Jurkat, Clone E6-1 (cell line): ENCODE results near the gene EIF1AY. TPM values are rescaled to one million over a fixed set of nuclear protein-coding genes. Genes with fewer than 3 reads are reported as not detected.
"Not testable (repeated sequence)": the region's sequence is repeated elsewhere in the genome, so short reads cannot be mapped to it uniquely, and the experiment has no call there.

Source experiments
- DNase-seq: peaks from one replicate; pipeline ENCODE4 v3.0.0-alpha.2; 2011; ENCODE audit warnings: low read depth, low spot score
- H3K4me3 ChIP-seq: 2 replicates; pipeline ENCODE4 v1.5.1; 2011; ENCODE audit warnings: mild to moderate bottlenecking, low read length, control low read depth, moderate library complexity
- polyA plus RNA-seq: library from polyadenylated mRNA; unstranded; fragments of >200 nt; gene quantifications from one replicate; pipeline ENCODE4 v1.2.1, GENCODE V29; 2012; ENCODE audit warnings: missing spikeins; ENCODE audit not compliant: insufficient read length, insufficient read depth

Gene EIF1AY, protein sequence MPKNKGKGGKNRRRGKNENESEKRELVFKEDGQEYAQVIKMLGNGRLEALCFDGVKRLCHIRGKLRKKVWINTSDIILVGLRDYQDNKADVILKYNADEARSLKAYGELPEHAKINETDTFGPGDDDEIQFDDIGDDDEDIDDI
- not detected for polyA plus RNA-seq

GRCh38 chrY:20575531-20576121 is at the start of gene EIF1AY:
TSS of gene EIF1AY (plus strand) at chrY:20575776. CDS start at chrY:20575872, 96 bp downstream.
- H3K4me3 ChIP-seq: peak within 1 kb of the TSS; percentile 63
- peak; percentile 92 for DNase-seq

GRCh38 chrY:20528435-20528834 is 47.1 kb upstream of the EIF1AY start:
- H3K4me3 ChIP-seq: no peak overlapping the region
- DNase-seq: no peak

DNA sequence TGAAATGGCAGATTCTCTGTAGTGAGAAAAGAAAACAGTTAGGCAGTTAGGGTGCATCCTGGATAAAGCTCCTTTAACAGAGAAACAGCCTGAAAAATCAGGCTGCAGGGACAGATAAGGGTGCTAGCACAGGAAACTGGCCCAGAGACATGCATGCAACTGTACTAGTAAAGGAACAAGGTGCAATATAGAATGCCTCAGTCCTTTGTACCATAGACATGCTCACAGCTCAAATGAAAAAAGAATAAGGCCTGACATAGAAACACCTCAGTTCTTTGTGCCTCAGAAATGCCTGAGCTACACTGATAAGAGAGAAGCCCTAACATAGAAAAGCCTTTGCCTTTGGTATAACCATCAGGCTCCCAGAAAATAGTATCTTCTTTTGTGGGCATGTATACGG is 37.4 kb upstream of the EIF1AY start:
- DNase-seq: no peak
- H3K4me3 ChIP-seq: no peak overlapping the region

DNA sequence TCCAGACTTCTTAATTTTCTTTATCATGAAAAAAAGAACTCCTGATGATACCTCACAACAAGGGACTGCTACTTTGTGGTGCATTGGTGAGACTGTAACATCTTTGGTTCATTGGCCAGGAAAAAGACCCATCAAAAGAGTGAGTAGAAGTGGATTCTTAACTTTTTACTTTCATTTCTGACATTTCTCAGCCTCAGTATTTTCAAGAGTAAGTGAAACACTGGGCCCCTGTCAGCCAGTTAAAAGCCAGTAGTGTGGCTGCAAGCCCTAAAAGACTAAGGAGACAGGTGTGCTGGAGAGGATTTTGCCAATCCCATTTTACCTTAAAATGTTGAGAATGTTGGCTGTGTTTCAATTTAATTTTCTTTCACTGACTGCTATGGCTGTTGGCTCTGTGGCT is 36.6 kb upstream of the EIF1AY start:
- H3K4me3 ChIP-seq: no peak overlapping the region
- DNase-seq: no peak

DNA sequence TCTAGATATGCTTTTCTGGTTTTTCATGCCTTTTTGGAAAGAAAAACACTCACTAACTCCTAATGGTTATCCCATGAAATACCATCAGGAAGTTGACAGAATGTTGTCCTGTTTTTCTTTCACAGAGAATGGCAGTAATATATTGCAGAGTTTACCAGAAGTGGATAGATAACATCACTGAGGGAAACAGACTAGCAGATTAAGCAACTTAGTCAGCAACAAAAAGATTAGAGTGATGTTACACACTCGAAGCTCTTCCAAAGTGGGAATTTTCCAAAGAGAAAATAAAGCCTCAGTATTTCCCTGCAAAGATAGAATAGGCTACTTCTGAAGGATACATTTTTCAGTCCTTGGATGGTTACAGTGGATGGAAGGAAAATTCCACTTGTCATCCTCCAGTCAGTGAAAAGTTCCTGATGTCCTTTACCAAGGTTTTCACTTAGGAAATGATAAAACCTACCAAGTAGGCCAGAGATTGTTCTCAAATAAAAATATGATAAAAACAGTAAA is 31.1 kb upstream of the EIF1AY start:
- DNase-seq: no peak
- H3K4me3 ChIP-seq: no peak overlapping the region

DNA sequence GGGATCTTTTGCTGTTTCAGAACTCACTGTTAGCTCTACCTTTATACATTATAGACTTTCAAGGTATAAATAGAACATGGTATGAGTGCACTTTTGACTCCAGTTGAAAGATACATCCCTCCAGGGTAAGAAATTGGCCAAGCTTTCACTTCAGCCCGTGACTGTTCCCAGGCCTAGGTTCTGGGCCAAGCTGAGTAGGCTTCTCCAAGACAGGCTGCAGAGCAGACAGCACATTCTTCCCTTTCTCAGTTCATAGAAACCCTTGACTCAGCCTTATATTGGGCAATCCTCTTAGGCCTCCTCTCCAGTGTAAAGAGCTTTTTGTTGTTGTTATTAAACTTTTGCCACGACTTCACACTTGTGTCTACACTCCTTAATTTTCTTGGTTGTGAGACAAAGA is 29.5 kb upstream of the EIF1AY start:
- DNase-seq: no peak
- no peak overlapping the region for H3K4me3 ChIP-seq

GRCh38 chrY:20549289-20549688 is 26.3 kb upstream of the EIF1AY start:
- DNase-seq: no peak
- H3K4me3 ChIP-seq: no peak overlapping the region

DNA sequence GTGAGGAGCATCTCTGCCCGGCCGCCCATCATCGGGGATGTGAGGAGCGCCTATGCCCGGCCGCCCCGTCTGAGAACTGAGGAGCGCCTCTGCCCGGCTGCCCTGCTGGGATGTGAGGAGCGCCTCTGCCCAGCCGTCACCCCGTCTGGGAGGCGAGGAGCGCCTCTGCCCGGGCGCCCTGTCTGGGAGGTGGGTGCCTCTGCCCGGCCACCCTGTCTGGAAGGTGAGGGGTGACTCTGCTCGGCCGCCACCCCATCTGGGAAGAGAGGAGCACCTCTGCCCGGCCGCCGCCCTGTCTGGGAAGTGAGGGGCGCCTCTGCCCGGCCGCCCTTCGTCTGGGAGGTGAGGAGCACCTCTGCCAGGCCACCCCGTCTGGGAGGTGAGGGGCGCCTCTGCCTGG is 23.7 kb upstream of the EIF1AY start:
- no peak for DNase-seq
- no peak overlapping the region for H3K4me3 ChIP-seq

GRCh38 chrY:20552764-20553323 is 22.7 kb upstream of the EIF1AY start:
- not testable (repeated sequence) for H3K4me3 ChIP-seq, DNase-seq

GRCh38 chrY:20555820-20556219 is 19.8 kb upstream of the EIF1AY start:
- no peak for DNase-seq

GRCh38 chrY:20558677-20559076 is 16.9 kb upstream of the EIF1AY start:
- H3K4me3 ChIP-seq: no peak overlapping the region
- DNase-seq: no peak

More at GRCh38 chrY:20555820-20556219, 19.8 kb upstream of the EIF1AY start:
- no peak overlapping the region for H3K4me3 ChIP-seq

GRCh38 chrY:20559873-20560512 is 15.6 kb upstream of the EIF1AY start:
- no peak for DNase-seq
- no peak overlapping the region for H3K4me3 ChIP-seq

DNA sequence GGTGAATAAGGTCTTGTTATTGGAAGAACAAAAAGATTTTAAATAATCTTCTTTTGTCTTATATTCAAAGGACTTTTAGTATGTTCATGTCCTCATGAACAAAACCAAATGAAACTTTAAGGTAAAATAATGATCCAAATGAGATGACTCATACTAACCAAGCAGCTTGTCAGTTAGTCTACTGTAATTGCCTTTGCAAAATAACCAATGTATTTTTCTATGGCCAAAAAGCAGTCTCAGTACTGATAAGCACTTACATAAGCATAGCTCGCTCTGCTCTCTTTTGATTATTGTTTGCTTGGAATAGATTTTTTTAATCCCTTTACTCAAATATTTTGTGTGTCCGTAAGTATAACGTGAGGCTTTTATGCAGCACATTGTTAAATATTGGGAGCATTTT is 4.3 kb upstream of the EIF1AY start:
- no peak for DNase-seq
- no peak overlapping the region for H3K4me3 ChIP-seq

GRCh38 chrY:20576506-20576905 is 930 bp downstream of the EIF1AY start:
- peak overlapping the region; percentile 63 for H3K4me3 ChIP-seq
- peak; percentile 14 for DNase-seq

DNA sequence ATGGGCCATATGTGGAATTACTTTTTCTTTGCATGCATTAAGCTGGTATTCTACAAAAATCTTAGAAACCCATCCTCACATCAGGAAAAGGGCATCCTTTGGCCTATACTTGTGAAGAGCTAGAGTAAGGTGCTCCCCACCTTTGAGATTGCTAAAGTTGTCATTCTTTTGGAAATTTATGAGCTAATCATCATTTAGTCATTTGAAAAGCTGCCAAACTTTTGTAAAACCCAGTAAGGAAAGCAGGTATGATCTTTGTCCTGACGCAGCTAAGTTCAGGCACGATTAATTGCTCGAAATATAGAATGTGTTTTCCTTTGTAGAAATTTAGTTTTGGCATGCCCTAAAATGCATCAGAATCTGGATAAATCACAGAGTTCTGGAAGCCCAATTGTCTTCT is 2.6 kb downstream of the EIF1AY start:
- no peak for DNase-seq

DNA sequence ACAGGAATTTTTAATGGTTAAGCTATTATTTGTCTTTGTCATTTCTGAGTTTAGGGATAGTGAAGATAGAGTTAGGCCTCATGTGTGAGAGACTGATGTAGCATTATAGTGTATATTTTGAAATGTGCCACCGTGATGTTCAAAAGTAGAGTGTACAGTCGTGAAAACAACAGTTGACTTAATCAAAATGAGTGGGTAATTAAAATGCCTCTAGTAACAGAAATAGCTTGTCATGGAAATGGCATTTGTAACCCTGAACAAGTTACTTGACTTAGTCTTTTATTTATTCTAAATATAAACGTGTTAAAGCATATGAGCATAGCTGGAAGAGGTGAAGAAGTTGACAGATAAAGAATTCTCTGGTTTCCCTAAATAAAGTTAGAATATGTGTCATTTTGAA is 6.1 kb downstream of the EIF1AY start:
- DNase-seq: no peak
- H3K4me3 ChIP-seq: no peak overlapping the region

More for the DNA sequence above, 2.6 kb downstream of the EIF1AY start:
- H3K4me3 ChIP-seq: no peak overlapping the region

DNA sequence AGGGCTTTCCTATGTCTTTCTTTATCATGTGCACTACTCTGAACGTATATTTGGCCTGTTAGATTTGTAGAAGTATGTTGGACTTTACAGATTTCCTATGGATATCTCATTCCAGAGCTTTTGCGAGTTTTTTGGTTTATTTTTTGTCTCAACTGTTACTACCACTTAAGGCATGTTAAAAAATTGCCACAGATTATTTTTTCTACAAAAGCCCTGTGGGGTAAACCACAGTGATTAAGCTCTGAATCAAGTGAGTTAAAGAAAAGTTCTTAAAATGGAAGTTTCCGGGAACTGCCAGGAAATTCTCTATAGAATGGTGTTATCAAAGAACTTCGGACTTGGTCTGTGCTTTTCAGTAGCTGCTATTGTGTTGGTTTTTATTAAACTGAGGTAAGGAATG is 10.6 kb downstream of the EIF1AY start:
- no peak for DNase-seq
- H3K4me3 ChIP-seq: no peak overlapping the region
